Globus pallidus (tissue), 1 donor: ENCODE results near the gene ZFAND2A.
"Not testable (repeated sequence)": the region's sequence is repeated elsewhere in the genome, so short reads cannot be mapped to it uniquely, and the experiment has no call there.

Experiments
- DNase-seq: peaks from one replicate; pipeline ENCODE4 v3.0.0-alpha.2; 2015; ENCODE audit warnings: low spot score

Gene ZFAND2A

DNA sequence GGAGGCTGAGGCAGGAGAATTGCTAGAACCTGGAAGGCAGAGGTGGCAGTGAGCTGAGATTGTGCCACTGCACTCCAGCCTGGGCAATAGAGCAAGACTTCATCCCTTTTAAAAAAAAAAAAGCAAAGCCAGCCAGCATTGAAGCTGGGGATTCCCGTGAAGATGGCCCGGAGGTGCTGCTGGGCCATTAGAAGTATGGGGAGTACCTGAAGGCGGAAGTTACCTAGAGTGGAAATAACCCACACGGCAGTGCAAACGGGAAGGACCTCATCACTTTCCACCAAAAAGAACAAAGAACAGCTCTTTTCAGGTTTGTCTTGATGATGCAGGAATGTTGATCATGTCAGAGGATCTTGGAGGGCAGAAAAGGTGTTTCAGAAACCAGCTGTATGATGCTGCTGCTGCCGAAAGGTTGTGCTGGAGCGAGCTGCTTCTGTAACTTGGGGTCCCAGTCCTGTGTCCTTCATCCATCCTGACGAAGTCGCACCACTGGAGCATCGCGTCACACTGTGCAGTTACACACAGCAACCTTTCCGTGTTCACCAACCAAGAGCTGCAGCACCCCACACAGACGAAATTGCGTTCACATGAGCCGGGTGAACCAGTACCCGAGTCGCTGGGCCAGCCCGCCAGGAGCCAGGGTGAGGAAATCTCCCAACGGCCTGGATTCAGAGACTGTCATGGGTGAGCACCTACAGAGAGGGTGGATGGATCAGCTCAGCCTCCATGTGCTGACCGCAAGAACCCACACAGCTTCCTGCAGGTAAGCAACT lies 8.2 kb downstream of the ZFAND2A start:
- DNase-seq = no peak

DNA sequence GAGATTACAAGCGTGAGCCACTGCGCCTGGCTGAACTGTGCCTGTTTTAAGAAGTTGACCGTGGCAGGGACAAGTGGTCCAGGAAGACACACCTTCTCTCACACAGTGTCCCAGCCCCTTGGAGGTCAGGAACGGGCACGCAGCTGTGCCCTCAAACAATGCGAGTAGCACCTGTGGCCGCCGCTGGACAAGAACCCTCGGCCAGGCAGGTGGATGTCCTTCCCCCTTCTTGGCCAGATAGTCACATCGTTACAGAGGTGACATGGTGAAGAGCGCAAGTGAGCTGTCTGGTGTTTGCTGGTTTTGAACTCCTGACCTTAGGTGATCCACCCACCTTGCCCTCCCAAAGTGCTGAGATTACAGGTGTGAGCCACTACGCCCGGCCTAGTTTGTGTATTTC lies 8.8 kb downstream of the ZFAND2A start:
- no peak for DNase-seq

DNA sequence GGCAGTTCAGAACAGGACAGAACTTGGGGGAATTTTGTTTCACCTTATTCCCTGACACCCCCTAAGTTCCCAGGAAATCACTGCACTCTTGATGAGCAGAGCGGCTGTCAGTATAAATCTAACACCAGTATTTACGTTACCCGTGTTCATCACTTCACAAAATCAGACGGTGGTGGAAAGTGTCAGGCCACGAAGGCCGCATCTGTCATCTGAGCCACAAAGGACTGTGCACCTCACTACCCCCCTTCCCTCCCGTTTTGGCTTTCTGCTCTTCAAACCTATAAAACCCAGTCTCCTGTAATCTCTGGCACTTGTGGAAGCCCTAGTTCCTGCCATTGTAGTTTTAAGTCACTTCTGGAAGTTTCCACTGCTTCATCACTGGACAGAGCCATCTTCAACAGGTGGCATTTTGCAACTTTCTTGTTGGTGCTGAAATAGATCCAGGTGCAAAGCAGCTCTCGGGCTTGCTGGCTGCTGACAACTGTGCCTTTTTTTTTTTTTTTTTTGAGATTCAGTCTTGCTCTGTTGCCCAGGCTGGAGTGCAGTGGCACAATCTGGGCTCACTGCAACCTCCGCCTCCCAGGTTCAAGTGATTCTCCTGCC lies 9.5 kb downstream of the ZFAND2A start:
- no peak for DNase-seq

DNA sequence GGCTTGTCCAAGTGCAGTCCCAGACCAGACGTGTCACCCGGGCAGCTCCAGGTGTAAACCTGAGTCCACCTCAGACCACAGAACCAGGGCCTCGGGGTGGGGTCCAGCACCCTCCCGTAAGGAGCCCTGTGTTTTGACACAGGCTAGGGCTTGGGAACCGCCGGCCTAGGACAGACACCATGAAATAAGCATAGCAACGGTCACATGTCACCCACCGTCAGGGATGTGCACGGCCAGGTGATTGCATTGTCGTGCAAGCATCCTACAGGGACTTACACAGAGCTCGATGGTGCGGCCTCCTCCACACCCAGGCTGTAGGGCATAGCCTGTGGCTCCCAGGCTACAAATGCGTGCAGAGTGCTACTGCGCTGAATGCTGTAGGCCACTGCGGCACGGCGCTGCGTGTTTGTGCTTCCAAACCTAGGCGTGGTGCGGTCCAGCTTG lies 10.6 kb downstream of the ZFAND2A start:
- DNase-seq = no peak

DNA sequence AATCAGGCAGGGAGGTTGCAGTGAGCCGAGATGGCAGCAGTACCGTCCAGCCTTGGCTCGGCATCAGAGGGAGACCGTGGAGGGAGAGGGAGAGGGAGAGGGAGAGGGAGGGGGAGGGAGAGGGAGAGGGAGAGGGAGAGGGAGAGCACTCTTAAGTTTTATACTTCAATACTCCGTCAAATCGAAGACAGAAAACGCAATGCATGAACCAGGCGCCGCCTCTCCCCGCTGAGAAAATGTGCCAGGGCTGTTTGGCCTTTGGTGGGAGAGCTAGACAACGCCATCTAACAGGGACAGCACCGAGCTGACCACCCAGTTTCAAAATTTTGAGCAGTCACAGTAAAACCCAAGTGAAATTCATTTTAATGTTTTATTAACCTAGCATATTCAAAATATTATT lies 12.1 kb downstream of the ZFAND2A start:
- DNase-seq = not testable (repeated sequence)

DNA sequence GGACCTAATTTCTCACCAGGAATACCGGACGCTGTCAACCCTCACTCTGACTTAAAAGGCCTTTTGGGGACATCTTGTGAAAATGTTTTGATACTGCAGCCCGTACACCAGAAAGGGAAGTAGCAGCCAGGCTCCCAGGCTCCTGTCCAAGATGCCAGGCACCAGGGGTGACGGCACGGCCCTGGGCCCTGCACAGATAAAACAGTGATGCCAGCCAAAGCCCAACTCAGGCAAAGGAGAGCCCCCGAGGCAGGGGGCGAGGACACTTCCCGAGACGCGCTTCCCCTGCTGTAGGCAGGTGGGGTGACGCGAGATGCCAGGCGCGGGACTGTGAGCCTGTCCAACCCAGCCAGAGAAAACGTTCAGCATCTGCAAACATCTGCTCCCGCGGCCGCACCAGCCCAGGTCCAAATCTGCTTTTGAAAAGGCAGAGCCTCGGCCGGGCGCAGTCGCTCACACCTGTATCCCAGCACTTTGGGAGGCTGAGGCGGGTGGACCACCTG lies 15.7 kb downstream of the ZFAND2A start:
- peak; percentile 35 for DNase-seq

DNA sequence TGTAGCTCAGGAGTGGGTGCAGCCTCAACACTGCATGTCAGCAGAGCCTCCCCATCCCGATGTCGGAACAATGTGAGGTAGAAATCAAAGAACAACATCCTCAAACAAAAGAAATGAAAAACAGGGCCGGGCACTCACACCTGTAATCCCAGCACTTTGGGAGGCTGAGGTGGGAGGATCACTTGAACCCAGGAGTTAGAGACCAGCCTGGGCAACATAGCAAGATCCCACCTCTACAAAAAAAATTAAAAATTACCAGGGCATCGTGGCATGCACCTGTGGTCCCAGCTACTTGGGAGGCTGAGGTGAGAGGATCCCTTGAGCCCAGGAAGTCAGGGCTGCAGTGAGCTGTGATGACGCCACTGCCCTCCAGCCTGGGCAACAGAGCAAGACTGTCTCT lies 17.0 kb downstream of the ZFAND2A start:
- DNase-seq = not testable (repeated sequence)

DNA sequence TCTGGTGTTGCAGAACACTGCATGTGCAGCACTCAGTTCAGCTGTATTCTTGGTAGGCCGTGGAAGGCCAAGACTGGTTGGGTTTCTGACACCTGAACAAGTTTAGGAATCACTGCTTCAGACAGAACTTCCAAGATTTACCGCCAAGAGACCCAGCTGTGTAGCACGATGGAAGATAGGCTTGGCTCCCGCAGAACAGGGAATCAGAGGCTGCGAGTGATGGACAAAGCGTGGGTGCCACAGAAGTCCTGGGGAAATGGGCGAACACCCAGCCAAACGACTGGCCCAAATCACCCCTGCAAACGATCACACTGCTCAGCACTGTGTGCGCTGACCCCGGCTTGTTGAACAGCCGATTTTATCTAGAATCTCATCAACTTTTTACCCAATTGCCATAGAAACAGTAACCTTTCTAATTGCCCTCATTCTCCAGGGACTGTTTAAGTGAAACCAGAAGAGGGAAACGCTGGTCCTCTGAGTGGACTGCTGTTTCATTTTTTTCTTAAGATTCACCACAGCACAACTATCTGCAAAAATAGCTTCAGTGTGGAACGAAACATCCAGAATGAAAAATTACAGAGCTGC lies 17.9 kb downstream of the ZFAND2A start:
- no peak for DNase-seq

DNA sequence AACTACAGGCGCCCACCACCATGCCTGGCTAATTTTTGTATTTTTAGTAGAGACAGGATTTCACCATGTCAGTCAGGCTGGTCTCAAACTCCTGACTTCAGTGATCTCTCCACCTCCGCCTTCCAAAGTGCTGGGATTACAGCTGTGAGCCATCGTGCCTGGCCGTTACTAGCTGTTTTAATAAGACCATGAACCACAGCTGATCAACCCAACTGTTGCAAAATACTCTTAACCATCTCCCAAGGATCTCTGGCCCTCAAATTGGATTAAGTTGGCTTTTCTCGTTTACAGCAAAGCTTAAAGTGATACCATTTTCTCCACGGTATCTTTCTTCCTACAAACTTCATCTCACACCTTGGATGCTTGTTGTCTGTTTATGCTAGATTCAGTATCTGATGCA lies 18.3 kb downstream of the ZFAND2A start:
- DNase-seq = no peak

DNA sequence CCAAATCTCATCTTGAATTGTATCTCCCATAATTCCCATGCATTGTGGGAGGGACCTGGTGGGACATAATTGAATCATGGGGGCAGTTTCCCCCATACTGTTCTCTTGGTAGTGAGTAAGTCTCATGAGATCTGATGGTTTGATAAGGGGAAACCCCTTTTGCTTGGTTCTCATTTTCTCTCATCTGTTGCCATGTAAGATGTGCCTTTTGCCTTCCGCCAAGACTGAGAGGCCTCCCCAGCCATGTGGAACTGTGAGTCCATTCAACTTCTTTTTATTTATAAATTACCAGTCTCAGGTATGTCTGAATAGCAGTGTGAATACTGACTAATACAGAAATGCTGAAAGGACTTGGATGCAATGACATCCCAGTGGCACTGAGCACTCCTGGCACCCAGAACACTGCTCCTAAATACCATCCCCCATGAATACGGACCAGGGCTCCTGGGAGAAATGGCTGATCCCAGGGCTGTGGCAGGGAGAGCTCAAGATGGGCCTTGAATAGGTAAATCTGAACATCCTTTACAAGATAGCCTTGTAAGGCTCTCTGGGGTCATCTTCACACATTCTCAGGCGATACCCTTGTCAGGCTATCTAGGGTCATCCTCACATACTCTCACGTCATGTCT lies 19.4 kb downstream of the ZFAND2A start:
- DNase-seq = no peak

DNA sequence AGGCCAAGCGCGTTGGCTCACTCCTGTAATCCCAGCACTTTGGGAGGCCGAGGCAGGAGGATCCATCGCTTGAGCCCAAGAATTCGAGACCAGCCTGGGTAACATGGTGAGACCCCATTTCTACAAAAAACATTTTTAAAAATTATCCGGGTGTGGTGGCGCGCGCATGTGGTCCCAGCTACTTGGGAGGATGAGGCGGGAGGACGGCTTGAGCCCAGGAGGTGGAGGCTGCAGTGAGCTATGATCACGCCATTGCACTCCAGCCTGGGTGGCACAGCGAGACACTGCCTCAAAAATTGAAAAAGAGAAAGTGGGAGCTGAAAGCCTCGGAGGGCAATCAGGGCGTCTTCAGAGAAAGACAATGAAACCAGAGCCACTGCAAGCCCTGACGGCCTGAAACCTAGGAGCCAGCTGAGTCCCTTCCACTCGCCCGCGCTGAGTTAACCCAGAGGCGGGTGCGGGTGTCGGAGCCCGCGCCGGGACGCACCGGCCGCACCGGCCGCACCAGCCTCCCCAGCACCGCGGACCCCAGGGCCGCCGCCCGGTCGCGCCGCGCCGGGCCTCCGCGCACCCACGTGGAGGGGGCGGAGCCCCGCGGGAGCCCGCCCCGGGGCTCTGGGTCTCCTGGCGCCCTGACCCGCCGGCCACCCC lies 22.4 kb downstream of the ZFAND2A start:
- DNase-seq = no peak

DNA sequence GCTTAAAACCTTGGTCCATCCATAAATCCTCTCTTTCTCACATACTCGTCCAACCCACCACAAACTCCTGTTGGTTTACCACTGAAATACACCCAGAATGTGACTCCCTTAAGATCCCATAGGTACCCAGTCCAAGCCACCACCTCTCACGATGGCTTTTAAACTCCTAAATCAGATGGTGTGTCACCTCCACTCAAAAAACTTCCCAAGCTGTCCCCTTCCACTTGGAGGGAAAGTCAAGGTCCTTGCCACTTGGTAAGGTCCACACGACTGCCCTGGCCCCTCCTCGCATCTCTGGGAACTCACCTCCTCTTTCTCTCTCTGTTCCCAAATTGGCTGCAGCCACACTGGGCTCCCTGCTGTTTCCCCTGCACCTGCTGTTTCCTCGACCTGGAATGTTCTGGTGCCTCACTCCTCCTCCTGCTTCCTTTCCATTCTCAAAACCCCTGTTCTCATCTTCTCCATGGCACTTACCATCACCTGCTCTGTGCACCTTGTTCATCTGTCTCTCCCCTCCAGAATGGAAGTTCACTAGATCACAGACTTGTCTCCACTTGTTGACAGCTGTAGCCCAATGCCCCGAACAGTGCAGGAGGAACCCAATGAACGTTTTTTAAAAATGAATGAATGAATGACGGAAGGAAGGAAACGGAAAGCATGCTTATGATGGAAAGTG lies 23.0 kb downstream of the ZFAND2A start:
- DNase-seq = no peak

DNA sequence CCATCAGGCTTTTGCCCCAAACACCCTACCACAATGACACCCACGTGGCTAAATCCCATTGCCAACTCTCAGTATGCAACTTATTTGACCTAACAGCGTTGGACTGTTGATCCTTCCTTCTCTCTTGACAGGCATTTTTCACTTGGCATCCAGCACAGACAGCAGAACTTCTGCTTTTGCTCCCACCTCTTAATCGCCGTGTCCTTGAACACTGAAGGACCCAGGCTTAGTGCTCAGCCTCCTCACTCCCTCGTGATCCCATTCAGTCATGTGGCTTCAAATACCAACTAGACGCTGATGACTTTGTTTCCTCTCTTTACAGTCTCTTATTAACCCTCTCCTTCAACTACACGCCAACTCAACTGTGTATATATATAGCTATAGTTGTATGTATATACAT lies 25.0 kb downstream of the ZFAND2A start:
- DNase-seq = no peak

DNA sequence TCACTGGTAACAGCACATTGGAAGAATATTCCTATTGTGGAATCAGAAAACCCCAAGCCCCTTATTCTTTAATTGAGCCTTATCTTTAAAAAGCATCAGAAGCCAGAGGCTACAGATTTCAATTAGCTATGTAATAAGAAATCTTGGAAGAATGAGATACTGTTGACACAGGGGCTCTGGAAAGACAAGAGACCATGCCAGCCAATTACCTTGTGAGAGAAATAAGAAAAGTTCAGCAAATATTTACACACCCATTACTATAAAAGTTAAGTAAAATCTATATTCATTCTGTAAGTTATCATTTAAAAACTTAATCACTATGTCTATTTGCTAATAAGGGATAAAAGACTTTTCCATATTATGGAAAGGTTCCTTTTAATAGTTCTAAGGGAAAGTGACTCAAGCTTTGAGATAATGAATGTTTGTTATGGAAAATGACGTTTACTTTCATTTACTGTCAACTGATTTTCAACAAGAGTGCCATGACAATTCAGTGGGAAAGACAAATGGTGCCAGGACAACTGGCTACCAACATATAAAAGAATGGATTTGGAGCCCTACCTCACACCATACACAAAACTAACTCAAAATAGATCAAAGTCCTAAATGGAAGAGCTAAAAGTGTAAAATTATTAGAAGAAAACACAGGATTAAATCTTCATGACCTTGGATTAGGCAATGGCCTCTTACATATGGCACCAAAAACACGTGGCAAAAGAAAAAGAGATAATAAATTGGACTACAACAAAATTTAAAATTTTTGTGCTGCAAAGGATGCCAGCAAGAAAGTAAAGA lies 28.3 kb downstream of the ZFAND2A start:
- no peak for DNase-seq

DNA sequence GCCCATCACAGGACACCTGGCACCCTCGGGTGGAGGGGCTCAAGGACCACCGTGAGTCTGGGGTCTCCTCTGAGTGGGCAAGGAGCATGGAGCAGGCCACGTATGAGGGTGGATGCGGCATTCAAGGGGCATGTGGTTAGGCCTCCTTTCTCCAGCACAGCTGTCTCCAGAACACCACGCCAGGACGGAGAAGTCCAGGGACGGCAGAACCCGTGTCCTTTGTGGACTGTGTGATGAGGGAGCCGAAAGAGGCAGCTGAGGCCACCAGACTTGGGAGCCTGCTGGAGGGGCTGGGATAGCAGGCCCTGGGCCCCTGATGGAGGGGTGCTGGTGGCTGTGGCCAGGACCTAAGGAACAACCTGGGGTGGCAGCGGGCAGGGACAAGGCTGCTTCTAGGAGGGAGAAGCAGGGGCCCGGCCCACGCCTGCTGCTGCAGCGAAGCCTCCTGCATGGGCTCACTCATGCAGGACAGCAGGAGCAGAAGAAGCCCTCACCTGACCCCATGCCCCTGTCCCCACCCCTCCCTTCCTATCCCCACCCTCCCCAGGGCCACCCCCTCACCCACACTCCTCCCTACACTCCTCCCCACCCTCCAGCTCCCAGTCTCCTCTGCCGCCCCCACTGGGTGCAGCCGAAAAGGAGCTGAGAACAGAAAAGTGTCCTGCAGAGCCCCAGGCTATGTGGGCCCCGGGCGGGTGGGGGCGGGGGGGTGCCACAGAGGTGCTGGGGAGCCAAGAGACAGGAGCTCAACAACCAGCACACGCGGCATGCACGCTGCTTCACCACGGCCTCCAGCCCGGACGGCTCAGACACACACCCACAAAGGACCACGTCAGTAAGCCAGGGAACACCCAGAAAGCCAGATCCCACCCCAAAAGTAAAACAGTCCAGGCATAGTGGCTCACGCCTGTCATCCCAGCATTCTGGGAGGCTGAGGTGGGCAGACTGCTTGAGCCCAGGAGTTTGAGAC lies 29.7 kb downstream of the ZFAND2A start:
- DNase-seq = no peak

DNA sequence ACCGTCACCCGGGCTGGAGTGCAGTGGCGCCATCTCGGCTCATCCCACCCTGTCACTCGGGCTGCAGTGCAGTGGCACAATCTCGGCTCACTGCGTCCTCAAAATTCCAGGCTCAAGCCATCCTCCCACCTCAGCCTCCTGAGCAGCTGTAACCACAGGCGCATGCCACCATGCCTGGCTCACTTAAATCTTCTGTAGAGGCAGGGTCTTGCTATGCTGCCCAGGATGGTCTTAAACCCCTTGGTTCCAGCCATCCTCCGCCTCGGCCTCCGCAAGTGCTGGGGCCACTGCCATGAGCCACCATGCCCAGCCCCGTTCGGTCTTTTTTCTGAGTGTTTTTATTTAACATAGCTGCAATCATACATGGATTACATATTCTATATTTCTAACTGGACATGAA lies 30.6 kb downstream of the ZFAND2A start:
- no peak for DNase-seq

DNA sequence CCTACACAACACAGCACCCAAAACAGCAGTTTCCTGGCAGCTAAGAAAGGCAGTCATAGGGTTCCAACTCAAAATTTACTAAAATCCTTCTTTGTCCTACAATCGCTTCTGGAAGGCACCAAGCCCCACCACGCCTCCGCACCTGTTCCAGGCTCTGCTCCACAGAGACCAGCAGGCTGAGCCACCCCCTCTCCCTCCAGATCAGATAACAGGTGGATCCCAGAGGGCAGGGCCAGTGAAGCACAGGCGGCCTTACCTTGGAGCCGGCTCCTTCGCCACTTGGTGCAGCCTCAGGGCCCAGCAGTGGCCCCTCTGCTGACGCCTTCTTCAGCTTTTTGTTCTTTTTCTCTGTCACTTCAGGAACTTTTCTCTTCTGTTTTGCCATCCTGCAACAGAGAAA lies 33.0 kb downstream of the ZFAND2A start:
- DNase-seq = no peak

DNA sequence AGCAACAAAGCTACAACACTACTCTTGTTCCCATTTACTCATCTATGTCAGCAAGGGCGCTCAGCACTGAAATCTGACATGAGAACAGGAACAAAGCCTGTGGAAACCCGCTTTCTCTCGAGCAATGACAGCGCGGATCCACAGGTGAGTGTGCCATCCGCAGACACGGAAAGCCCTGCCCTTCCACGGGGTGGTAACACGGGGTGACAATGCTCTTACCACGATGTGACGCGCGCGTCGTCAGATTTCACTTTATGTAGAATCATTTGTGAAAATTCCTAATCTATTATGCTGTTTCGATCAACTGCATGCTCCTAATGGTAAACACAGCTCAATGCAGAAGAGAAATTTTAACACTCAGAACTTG lies 34.4 kb downstream of the ZFAND2A start:
- DNase-seq = no peak

DNA sequence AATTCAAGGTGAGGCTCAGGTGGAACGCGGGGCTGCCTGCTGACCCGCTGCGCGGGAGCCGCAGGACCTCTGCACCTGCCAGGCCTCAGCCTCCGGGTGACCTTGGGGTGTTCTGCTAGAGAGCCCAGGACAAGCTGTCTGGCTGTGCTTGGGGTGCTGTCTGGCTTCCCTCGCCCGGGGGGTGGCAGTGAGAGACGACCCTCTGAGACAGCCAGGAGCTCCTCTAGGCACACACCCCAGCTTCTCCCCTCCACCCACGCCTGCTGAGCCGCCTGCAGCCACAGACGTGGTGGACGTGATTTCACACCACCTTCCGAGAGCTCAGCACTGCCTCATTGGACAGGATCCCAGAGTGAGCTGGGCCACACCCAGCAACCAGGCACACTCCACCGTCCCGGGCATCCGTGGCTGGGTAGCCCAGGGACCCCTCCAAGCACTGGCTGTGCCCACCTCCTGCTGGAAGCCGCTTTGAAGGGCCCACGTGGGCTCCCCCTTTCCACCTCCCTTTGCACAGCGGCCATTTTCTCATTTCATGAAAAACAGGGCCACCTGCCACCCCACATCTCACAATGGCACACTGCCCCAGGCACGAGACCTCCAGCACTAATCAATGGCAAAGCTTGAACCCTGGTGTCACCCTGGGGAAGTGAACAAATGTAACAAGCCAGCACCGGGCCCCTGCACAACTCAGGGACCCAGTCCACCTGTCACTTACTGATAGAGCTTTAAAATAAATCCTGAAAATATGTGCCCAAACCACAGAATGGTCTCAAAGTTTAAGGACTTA lies 35.0 kb downstream of the ZFAND2A start:
- no peak for DNase-seq
